Activated naive CD4-positive, alpha-beta T cell (primary cell): ENCODE results near the gene KLC1.
A peak's percentile ranks its signal among the peaks of the same experiment; 100 is the strongest.

Experiments used
- DNase-seq, 4 experiments: peaks; one replicate each; lab custom pipeline; 2025; lab: John Stamatoyannopoulos, UW

Gene KLC1

GRCh38 chr14:103734081-103734888 lies 105.3 kb downstream of the KLC1 start:
- no peak for DNase-seq

- no peak for DNase-seq
These were observed 106.0 kb downstream of the KLC1 start for GRCh38 chr14:103735022-103735421.

- no peak for DNase-seq
These were observed 106.4 kb downstream of the KLC1 start for GRCh38 chr14:103735439-103735814.

- no peak for DNase-seq
These were observed 107.0 kb downstream of the KLC1 start for GRCh38 chr14:103735815-103736545.

GRCh38 chr14:103736546-103737431 lies 107.8 kb downstream of the KLC1 start:
- no peak for DNase-seq

GRCh38 chr14:103737432-103738045 lies 108.5 kb downstream of the KLC1 start:
- no peak for DNase-seq

GRCh38 chr14:103738166-103738565 lies 109.2 kb downstream of the KLC1 start:
- no peak for DNase-seq

- DNase-seq, result no peak
These were observed 109.9 kb downstream of the KLC1 start for GRCh38 chr14:103738701-103739451.

GRCh38 chr14:103739466-103739792 lies 110.4 kb downstream of the KLC1 start:
- DNase-seq, result no peak

- DNase-seq, result no peak
These were observed 110.9 kb downstream of the KLC1 start for GRCh38 chr14:103739793-103740501.

GRCh38 chr14:103740991-103741689 lies 112.1 kb downstream of the KLC1 start:
- DNase-seq, result no peak

GRCh38 chr14:103741876-103742275 lies 112.9 kb downstream of the KLC1 start:
- DNase-seq, result no peak

- DNase-seq, result no peak
These were observed 113.7 kb downstream of the KLC1 start for GRCh38 chr14:103742499-103743255.

GRCh38 chr14:103743691-103744090 lies 114.7 kb downstream of the KLC1 start:
- no peak for DNase-seq

- no peak for DNase-seq
These were observed 115.8 kb downstream of the KLC1 start for GRCh38 chr14:103744621-103745395.

- DNase-seq, result no peak
These were observed 116.4 kb downstream of the KLC1 start for GRCh38 chr14:103745424-103745823.

- DNase-seq, result no peak
These were observed 117.7 kb downstream of the KLC1 start for GRCh38 chr14:103746701-103747100.

- peak in 2 of 4 experiments; percentile 36 to 59 for DNase-seq
These were observed 119.5 kb downstream of the KLC1 start for GRCh38 chr14:103748534-103748857.

GRCh38 chr14:103749452-103749851 lies 120.4 kb downstream of the KLC1 start:
- DNase-seq, result no peak
